ENCODE data around the gene APOB. TPM values are rescaled to one million over a fixed set of nuclear protein-coding genes. Genes with fewer than 3 reads are reported as not detected.

The APOB gene
- total and polyA plus RNA-seq, 2 of the 13 experiments (the other 11 are each of a cell fraction or from before 2014, with no cell fraction given), result 1,569 to 2,515 TPM

- TF ChIP-seq ZNF431 (CRISPR knock-in tag; IDR thresholded peaks at IDR 0.05; ENCODE audit: borderline replicate concordance, low read depth) (peak; percentile 94; the same call in 1 of the 2 replicates), SOX13 (IDR thresholded peaks at IDR 0.05) (peak; percentile 94), SOX13 (CRISPR knock-in tag; conservative IDR thresholded peaks at IDR 0.05 in 1 of 2, IDR thresholded peaks at IDR 0.05 in 1 of 2) (peak; percentile 34 to 97; a peak in 3 of 4 replicates), USF2 (IDR thresholded peaks at IDR 0.05; ENCODE audit: low read depth, low read length) (peak; percentile 3; the same call in 1 of the 2 replicates), USF2 (CRISPR knock-in tag; IDR thresholded peaks at IDR 0.05; ENCODE audit: borderline replicate concordance) (no peak), THYN1 (CRISPR knock-in tag; IDR thresholded peaks at IDR 0.05; ENCODE audit: borderline replicate concordance, low read depth) (peak; percentile 81; the same call in 1 of the 2 replicates), NR2C2 (CRISPR knock-in tag; IDR thresholded peaks at IDR 0.05; ENCODE audit: borderline replicate concordance) (peak; percentile 95), TARDBP (CRISPR knock-in tag; IDR thresholded peaks at IDR 0.05) (peak; percentile 92), FOXO4 (CRISPR knock-in tag; conservative IDR thresholded peaks at IDR 0.05) (peak; percentile 98; the same call in 1 of the 2 replicates), ZSCAN21 (CRISPR knock-in tag; IDR thresholded peaks at IDR 0.05; ENCODE audit: borderline replicate concordance) (peak; percentile 89; the same call in 1 of the 2 replicates), TFE3 (CRISPR knock-in tag; IDR thresholded peaks at IDR 0.05) (peak; percentile 100), ZNF292 (CRISPR knock-in tag; IDR thresholded peaks at IDR 0.05; ENCODE audit: borderline replicate concordance, low read depth) (peak; percentile 74; the same call in 1 of the 2 replicates), REST (IDR thresholded peaks at IDR 0.05; ENCODE audit: borderline replicate concordance in 1 of 2, low read depth in 1 of 2, low read length in 2 of 2) (peak in 1 of 2 experiments; percentile 86; a peak in 2 of 4 replicates), ZBTB7A (CRISPR knock-in tag; IDR thresholded peaks at IDR 0.05) (peak; percentile 97), NCOA2 (CRISPR knock-in tag; IDR thresholded peaks at IDR 0.05) (peak; percentile 99), ZFP41 (CRISPR knock-in tag; IDR thresholded peaks at IDR 0.05; ENCODE audit: borderline replicate concordance) (peak; percentile 80; the same call in 1 of the 2 replicates), ZBTB26 (CRISPR knock-in tag; IDR thresholded peaks at IDR 0.05; ENCODE audit: borderline replicate concordance) (peak; percentile 94)
Observed at GRCh38 chr2:21042958-21043743, 722 bp downstream of the APOB start (continued).

Data from HepG2 (cell line).